ENCODE data around the gene GNG12. TPM values are rescaled to one million over a fixed set of nuclear protein-coding genes. Genes with fewer than 3 reads are reported as not detected.

Gene GNG12
- total and polyA plus RNA-seq, 7 donors, result 41.9 to 116 (median 47.8) TPM

DNA sequence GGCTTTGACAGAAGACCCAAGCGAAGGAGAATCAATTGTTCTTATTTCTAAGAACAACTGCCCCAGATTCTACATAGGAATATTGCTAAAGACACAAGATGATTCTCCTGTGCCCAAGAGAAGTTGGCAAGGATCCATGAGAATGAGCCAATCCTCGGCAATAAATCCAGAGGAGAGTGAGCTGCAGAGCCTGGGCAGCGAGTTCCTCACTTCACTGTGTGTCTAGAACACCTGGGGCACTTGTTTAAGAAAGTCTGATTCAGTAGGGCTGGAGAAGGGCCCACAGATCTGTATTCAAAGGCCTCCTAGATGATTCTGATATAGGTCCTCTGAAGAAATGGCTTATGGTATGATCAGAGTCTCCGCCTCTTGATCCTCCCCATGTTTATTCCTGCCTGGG lies 116.5 kb downstream of the GNG12 start:
- no peaks in the 10 kb centered on the region for H3K36me3 ChIP-seq
- 26 to 74% methylated on average over 4 of the region's 4 CpGs for WGBS, 2 donors
- TF ChIP-seq POLR2AphosphoS5 (IDR thresholded peaks at IDR 0.05) (no peak), POLR2A (IDR thresholded peaks at IDR 0.05) (no peak), EP300 (IDR thresholded peaks at IDR 0.05) (no peak)
- TF ChIP-seq, protein P1, sequence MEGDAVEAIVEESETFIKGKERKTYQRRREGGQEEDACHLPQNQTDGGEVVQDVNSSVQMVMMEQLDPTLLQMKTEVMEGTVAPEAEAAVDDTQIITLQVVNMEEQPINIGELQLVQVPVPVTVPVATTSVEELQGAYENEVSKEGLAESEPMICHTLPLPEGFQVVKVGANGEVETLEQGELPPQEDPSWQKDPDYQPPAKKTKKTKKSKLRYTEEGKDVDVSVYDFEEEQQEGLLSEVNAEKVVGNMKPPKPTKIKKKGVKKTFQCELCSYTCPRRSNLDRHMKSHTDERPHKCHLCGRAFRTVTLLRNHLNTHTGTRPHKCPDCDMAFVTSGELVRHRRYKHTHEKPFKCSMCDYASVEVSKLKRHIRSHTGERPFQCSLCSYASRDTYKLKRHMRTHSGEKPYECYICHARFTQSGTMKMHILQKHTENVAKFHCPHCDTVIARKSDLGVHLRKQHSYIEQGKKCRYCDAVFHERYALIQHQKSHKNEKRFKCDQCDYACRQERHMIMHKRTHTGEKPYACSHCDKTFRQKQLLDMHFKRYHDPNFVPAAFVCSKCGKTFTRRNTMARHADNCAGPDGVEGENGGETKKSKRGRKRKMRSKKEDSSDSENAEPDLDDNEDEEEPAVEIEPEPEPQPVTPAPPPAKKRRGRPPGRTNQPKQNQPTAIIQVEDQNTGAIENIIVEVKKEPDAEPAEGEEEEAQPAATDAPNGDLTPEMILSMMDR (IDR thresholded peaks at IDR 0.05), result no peak
- no peak overlapping the region for H3K27ac ChIP-seq
- peaks cover 0 to 32% (median 22%) of the 10 kb centered on the region in 4 donors for H3K4me1 ChIP-seq
- no peaks in the 10 kb centered on the region for H3K9me3 ChIP-seq
- intact Hi-C loops (cut with DNase I), result no loop called here
- H3K4me3 ChIP-seq, result no peak overlapping the region
- no peak for DNase-seq
- H3K27me3 ChIP-seq, result no peaks in the 10 kb centered on the region

DNA sequence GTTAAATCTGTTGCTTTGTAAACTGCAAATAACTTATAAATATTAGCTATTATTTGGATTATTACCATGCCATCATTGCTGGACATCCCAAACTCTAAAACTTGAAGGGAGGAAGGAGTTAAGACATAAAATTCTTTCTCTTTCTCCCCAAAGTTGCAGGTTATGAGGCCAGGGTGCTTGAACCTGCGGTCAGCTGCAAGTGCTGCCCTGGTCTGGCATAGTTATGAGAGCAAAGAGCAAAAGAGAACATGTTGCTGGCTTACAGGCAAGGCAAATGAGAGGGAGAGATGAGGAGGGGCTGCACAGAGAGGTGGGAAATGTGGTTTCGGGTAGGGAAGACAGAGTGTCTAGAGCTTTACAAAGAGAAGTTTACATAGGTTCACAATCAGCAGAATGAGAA lies 117.4 kb downstream of the GNG12 start:
- Histone ChIP-seq H3K27ac (no peak overlapping the region), H3K27me3 (no peaks in the 10 kb centered on the region)

DNA sequence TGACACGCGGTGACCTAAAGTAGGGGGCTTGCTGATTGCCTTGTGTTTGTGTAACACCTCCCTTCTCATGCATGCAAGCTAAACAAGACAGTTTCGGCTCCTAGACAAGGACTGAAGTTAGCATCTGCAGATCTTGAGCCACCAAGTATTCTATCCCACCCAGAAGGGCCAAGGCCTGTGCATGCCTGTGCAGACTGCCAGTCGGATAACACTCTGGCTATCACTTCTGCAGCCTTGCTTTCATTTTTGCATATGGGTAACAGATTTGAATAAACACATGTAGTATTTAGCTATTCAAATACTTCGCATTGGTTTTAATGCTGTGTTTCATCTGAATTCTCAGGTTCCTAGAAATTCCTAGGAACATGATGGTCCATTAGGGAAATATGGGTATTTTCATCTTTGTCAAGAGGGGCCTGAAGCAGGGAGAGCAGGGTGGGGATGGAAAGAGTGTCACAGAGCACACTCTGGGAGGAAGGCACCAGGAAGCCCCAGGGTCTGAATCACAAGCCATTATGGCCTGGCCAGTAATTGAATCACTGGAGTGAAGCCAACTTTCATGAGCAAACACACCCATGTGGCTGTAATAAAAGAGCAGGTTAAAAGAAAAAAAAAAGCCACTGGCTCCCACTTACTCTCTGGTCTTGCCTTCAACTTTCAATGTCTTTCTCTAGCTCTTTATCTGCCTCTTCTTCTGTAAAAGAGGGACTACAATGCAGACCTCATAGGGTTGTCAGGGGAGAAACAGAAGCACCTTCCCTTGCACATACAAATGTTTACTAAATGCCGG lies 120.0 kb downstream of the GNG12 start:
- WGBS, 2 donors, result 36 to 73% methylated on average over 6 of the region's 6 CpGs
- no peak overlapping the region for H3K4me3 ChIP-seq
- no peak for DNase-seq
- H3K9me3 ChIP-seq, result no peaks in the 10 kb centered on the region
- H3K27me3 ChIP-seq, result no peaks in the 10 kb centered on the region
- peaks cover 0 to 35% (median 25%) of the 10 kb centered on the region in 4 donors for H3K4me1 ChIP-seq
- intact Hi-C loops (cut with DNase I), result no loop called here
- H3K27ac ChIP-seq, result peak overlapping the region in 1 of 4 donors; percentile 31
- no peaks in the 10 kb centered on the region for H3K36me3 ChIP-seq
- TF ChIP-seq POLR2AphosphoS5 (IDR thresholded peaks at IDR 0.05) (no peak), EP300 (IDR thresholded peaks at IDR 0.05) (no peak), POLR2A (IDR thresholded peaks at IDR 0.05) (no peak)
- TF ChIP-seq, protein P1 (IDR thresholded peaks at IDR 0.05), result no peak

More for the DNA sequence above, 117.4 kb downstream of the GNG12 start:
- Histone ChIP-seq H3K4me3 (no peak overlapping the region), H3K36me3 (no peaks in the 10 kb centered on the region), H3K4me1 (peaks cover 0 to 29% (median 22%) of the 10 kb centered on the region in 4 donors), H3K9me3 (no peaks in the 10 kb centered on the region)
- 91 to 94% methylated on average over 2 of the region's 2 CpGs for WGBS, 2 donors
- no peak for TF ChIP-seq EP300 (IDR thresholded peaks at IDR 0.05)
- TF ChIP-seq POLR2A (IDR thresholded peaks at IDR 0.05), result no peak
- no peak for TF ChIP-seq POLR2AphosphoS5 (IDR thresholded peaks at IDR 0.05)
- TF ChIP-seq, protein P1 (IDR thresholded peaks at IDR 0.05), result no peak
- intact Hi-C loops (cut with DNase I), result no loop called here
- no peak for DNase-seq

DNA sequence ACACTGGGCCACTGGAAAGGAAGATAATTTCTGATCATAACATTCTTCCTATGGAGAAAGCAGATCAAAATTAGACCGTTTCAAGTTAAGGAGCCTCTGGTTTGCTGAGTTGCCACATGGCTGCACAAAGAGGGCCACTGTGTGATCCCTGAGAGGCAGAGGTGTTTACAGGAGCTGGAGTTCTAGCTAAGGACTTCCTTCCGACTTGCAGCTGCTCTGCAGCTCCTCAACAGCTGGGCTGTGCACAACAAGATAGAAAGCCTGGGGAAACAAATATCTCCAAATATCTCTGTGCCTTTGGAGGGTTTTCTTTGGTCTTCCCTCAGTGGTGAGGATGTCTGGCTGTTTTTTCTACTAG lies 121.4 kb downstream of the GNG12 start:
- TF ChIP-seq, protein P1 (IDR thresholded peaks at IDR 0.05), result no peak
- TF ChIP-seq POLR2AphosphoS5 (IDR thresholded peaks at IDR 0.05) (no peak), POLR2A (IDR thresholded peaks at IDR 0.05) (no peak), EP300 (IDR thresholded peaks at IDR 0.05) (no peak)
- H3K36me3 ChIP-seq, result no peaks in the 10 kb centered on the region
- DNase-seq, result no peak
- intact Hi-C loops (cut with DNase I), result no loop called here
- no peak overlapping the region for H3K27ac ChIP-seq
- no peak overlapping the region for H3K4me3 ChIP-seq
- peaks cover 0 to 38% (median 29%) of the 10 kb centered on the region in 4 donors for H3K4me1 ChIP-seq
- no peaks in the 10 kb centered on the region for H3K9me3 ChIP-seq
- WGBS, 2 donors, result 6 to 17% methylated on average over 2 of the region's 2 CpGs
- H3K27me3 ChIP-seq, result no peaks in the 10 kb centered on the region
